ENCODE results near the gene ITGB4.

Gene ITGB4

GRCh38 chr17:75720656-75721462, at the start of gene ITGB4:
Gene ITGB4 (plus strand): TSS chr17:75721459. CDS start chr17:75724704, 3,245 bp downstream.
- no peak for DNase-seq (ENCODE audit: low read depth)

- no peak for DNase-seq (ENCODE audit: low read depth)
Measured at GRCh38 chr17:75672011-75672410, 49.2 kb upstream of the ITGB4 start.

GRCh38 chr17:75673487-75673886, 47.8 kb upstream of the ITGB4 start:
- no peak for DNase-seq (ENCODE audit: low read depth)

GRCh38 chr17:75676461-75676860, 44.8 kb upstream of the ITGB4 start:
- DNase-seq (ENCODE audit: low read depth) = no peak

GRCh38 chr17:75679706-75680211, 41.5 kb upstream of the ITGB4 start:
- DNase-seq (ENCODE audit: low read depth) = no peak

- no peak for DNase-seq (ENCODE audit: low read depth)
Measured at GRCh38 chr17:75680431-75680830, 40.8 kb upstream of the ITGB4 start.

GRCh38 chr17:75681289-75681688, 40.0 kb upstream of the ITGB4 start:
- DNase-seq (ENCODE audit: low read depth) = no peak

GRCh38 chr17:75683583-75683982, 37.7 kb upstream of the ITGB4 start:
- DNase-seq (ENCODE audit: low read depth) = no peak

- no peak for DNase-seq (ENCODE audit: low read depth)
Measured at GRCh38 chr17:75684249-75684648, 37.0 kb upstream of the ITGB4 start.

- DNase-seq (ENCODE audit: low read depth) = no peak
Measured at GRCh38 chr17:75684924-75685323, 36.3 kb upstream of the ITGB4 start.

- DNase-seq (ENCODE audit: low read depth) = no peak
Measured at GRCh38 chr17:75685499-75685898, 35.8 kb upstream of the ITGB4 start.

- no peak for DNase-seq (ENCODE audit: low read depth)
Measured at GRCh38 chr17:75688209-75688825, 32.9 kb upstream of the ITGB4 start.

- DNase-seq (ENCODE audit: low read depth) = no peak
Measured at GRCh38 chr17:75689441-75689873, 31.8 kb upstream of the ITGB4 start.

- no peak for DNase-seq (ENCODE audit: low read depth)
Measured at GRCh38 chr17:75691371-75691791, 29.9 kb upstream of the ITGB4 start.

GRCh38 chr17:75691801-75692626, 29.2 kb upstream of the ITGB4 start:
- no peak for DNase-seq (ENCODE audit: low read depth)

GRCh38 chr17:75692976-75693375, 28.3 kb upstream of the ITGB4 start:
- no peak for DNase-seq (ENCODE audit: low read depth)

- DNase-seq (ENCODE audit: low read depth) = no peak
Measured at GRCh38 chr17:75693500-75694481, 27.5 kb upstream of the ITGB4 start.

GRCh38 chr17:75694536-75694935, 26.7 kb upstream of the ITGB4 start:
- DNase-seq (ENCODE audit: low read depth) = no peak

- no peak for DNase-seq (ENCODE audit: low read depth)
Measured at GRCh38 chr17:75695141-75695829, 26.0 kb upstream of the ITGB4 start.

- no peak for DNase-seq (ENCODE audit: low read depth)
Measured at GRCh38 chr17:75695830-75696271, 25.4 kb upstream of the ITGB4 start.
